Mesenchymal stem cell (in vitro differentiated cells and primary cell): ENCODE measurements around the gene LPCAT1.

Experiments used
- DNase-seq: peaks from one replicate; pipeline ENCODE4 v3.0.0-alpha.2; 2013
- H2AFZ ChIP-seq: one replicate; pipeline ENCODE4 v1.6.1; 2013; ENCODE audit warnings: low read depth, mild to moderate bottlenecking, control low read depth, inconsistent platforms, low read length, moderate library complexity
- H2AK5ac ChIP-seq: 2 replicates; pipeline ENCODE4 v1.6.1; 2013; ENCODE audit warnings: low read length, moderate library complexity, mild to moderate bottlenecking, inconsistent platforms; ENCODE audit not compliant: severe bottlenecking
- H2BK120ac ChIP-seq: one replicate; pipeline ENCODE4 v1.6.1; 2013; ENCODE audit warnings: low read depth, mild to moderate bottlenecking, inconsistent platforms, low read length, moderate library complexity
- H2BK12ac ChIP-seq, 2 experiments: one replicate each; pipeline ENCODE4 v1.6.1; 2013; ENCODE audit warnings: inconsistent platforms in 2 of 2, low read length in 2 of 2, mild to moderate bottlenecking in 2 of 2, moderate library complexity in 2 of 2, control low read depth in 1 of 2
- H2BK15ac ChIP-seq: one replicate; pipeline ENCODE4 v1.6.1; 2013; ENCODE audit warnings: mild to moderate bottlenecking, low read depth, inconsistent platforms; ENCODE audit not compliant: poor library complexity, severe bottlenecking
- H2BK5ac ChIP-seq: 2 replicates; pipeline ENCODE4 v1.6.1; 2013; ENCODE audit warnings: low read depth, mild to moderate bottlenecking, low read length, control low read depth, inconsistent platforms; ENCODE audit not compliant: poor library complexity, severe bottlenecking
- H3K14ac ChIP-seq, 2 experiments: one replicate each; pipeline ENCODE4 v1.6.1; 2013; ENCODE audit warnings: inconsistent platforms in 2 of 2, low read length in 2 of 2, control low read depth in 1 of 2, mild to moderate bottlenecking in 1 of 2, moderate library complexity in 1 of 2
- H3K18ac ChIP-seq, 2 experiments: one replicate each; pipeline ENCODE4 v1.6.1; 2013; ENCODE audit warnings: inconsistent platforms in 2 of 2, low read length in 2 of 2, control low read depth in 1 of 2, low read depth in 1 of 2, mild to moderate bottlenecking in 1 of 2
- H3K23ac ChIP-seq, 2 experiments: one replicate each; pipeline ENCODE4 v1.6.1; 2013; ENCODE audit warnings: inconsistent platforms in 2 of 2, low read length in 2 of 2, mild to moderate bottlenecking in 2 of 2, moderate library complexity in 2 of 2, control low read depth in 1 of 2
- H3K27ac ChIP-seq: 2 replicates; pipeline ENCODE4 v1.5.1; 2013; ENCODE audit warnings: mild to moderate bottlenecking, moderate library complexity, low read length, control low read depth, inconsistent platforms; ENCODE audit not compliant: poor library complexity, severe bottlenecking
- H3K27me3 ChIP-seq, 2 experiments: 2 replicates each; pipeline versions ENCODE4 v1.6.1 to v1.7.0; 2013; ENCODE audit warnings: low read length in 2 of 2, mild to moderate bottlenecking in 2 of 2, moderate library complexity in 2 of 2, control low read depth in 1 of 2, inconsistent platforms in 1 of 2; ENCODE audit not compliant: control insufficient read depth in 1 of 2, insufficient read depth in 1 of 2
- H3K36me3 ChIP-seq, 2 experiments: 2 replicates each; pipeline versions ENCODE4 v1.6.1 to v1.7.0; 2013; ENCODE audit warnings: low read length in 2 of 2, control low read depth in 1 of 2, inconsistent platforms in 1 of 2, low read depth in 1 of 2, mild to moderate bottlenecking in 1 of 2; ENCODE audit not compliant: insufficient read depth in 2 of 2, control insufficient read depth in 1 of 2
- H3K4ac ChIP-seq, 2 experiments: one replicate each; pipeline ENCODE4 v1.6.1; 2013; ENCODE audit warnings: inconsistent platforms in 2 of 2, low read length in 2 of 2, mild to moderate bottlenecking in 2 of 2, moderate library complexity in 2 of 2, control low read depth in 1 of 2, low read depth in 1 of 2
- H3K4me1 ChIP-seq: 2 replicates; pipeline ENCODE4 v1.6.1; 2013; ENCODE audit warnings: low read depth, low read length, control low read depth; ENCODE audit not compliant: control insufficient read depth, insufficient read depth
- H3K4me2 ChIP-seq: 2 replicates; pipeline ENCODE4 v1.6.1; 2013; ENCODE audit warnings: low read length, mild to moderate bottlenecking, inconsistent platforms; ENCODE audit not compliant: poor library complexity, severe bottlenecking
- H3K4me3 ChIP-seq, 2 experiments: 2 replicates each; pipeline versions ENCODE4 v1.5.1 to v1.7.0; 2013; ENCODE audit warnings: low read length in 2 of 2, mild to moderate bottlenecking in 2 of 2, control low read depth in 1 of 2, low read depth in 1 of 2; ENCODE audit not compliant: insufficient read depth in 1 of 2
- H3K79me1 ChIP-seq: replicated peaks from 2 replicates; pipeline ENCODE4 v1.6.1; 2013; ENCODE audit warnings: mild to moderate bottlenecking, control low read depth, low read length, inconsistent platforms; ENCODE audit not compliant: poor library complexity, severe bottlenecking
- H3K9ac ChIP-seq: 2 replicates; pipeline ENCODE4 v1.7.0; 2013; ENCODE audit warnings: mild to moderate bottlenecking, low read length, moderate library complexity
- H3K9me3 ChIP-seq: 2 replicates; pipeline ENCODE4 v1.7.0; 2013; ENCODE audit warnings: mild to moderate bottlenecking, low read length; ENCODE audit not compliant: control insufficient read depth
- H4K8ac ChIP-seq: one replicate; pipeline ENCODE4 v1.6.1; 2013; ENCODE audit warnings: inconsistent platforms, mild to moderate bottlenecking, low read length, moderate library complexity
- H4K91ac ChIP-seq: one replicate; pipeline ENCODE4 v1.6.1; 2013; ENCODE audit warnings: mild to moderate bottlenecking, low read length, inconsistent platforms
- WGBS: methylation state at CpG from one replicate; pipeline ENCODE4 v1.1.7; 2013; ENCODE audit warnings: mixed read lengths; 5-methylcytosine and 5-hydroxymethylcytosine counted together

The LPCAT1 gene

DNA sequence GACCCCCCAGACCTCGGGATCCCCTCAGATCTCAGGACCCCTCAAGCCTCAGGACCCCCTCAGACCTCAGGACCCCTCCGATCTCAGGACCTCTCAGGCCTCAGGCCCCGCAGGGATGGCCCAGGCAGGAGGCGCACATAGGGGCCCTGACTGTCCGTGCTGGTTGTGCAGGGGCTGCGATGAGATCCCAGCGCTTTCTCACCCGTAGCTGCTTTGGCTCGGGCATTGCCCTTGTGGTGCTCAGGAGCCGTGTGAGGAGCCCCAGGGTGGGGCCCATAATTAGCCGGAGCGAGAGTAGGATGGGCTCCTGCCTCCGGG is 680 bp upstream of the LPCAT1 start:
- Histone ChIP-seq H2AK5ac (peak overlapping the region; percentile 33), H2BK15ac (no peak overlapping the region), H3K9ac (peak overlapping the region; percentile 92), H3K4me1 (peaks cover 23% of the 10 kb centered on the region), H3K9me3 (no peaks in the 10 kb centered on the region), H3K27me3 (no peaks in the 10 kb centered on the region), H3K79me1 (peaks cover 12% of the 10 kb centered on the region), H3K4me3 (peak overlapping the region; percentile 80 to 95), H2BK12ac (peak overlapping the region in 1 of 2 experiments; percentile 84), H3K4me2 (peak overlapping the region; percentile 74), H3K23ac (no peak overlapping the region), H3K18ac (peak overlapping the region; percentile 87 to 94), H4K8ac (peak overlapping the region; percentile 88), H3K36me3 (peaks cover 10 to 16% of the 10 kb centered on the region in 2 experiments), H2BK5ac (peak overlapping the region; percentile 62), H2BK120ac (no peak overlapping the region), H4K91ac (peak overlapping the region; percentile 53), H3K27ac (no peak overlapping the region), H3K14ac (peak overlapping the region in 1 of 2 experiments; percentile 94), H3K4ac (peak overlapping the region; percentile 20 to 96), H2AFZ (peak overlapping the region; percentile 83)
- DNase-seq, result no peak
- WGBS, result 87% methylated on average over 13 of the region's 13 CpGs

DNA sequence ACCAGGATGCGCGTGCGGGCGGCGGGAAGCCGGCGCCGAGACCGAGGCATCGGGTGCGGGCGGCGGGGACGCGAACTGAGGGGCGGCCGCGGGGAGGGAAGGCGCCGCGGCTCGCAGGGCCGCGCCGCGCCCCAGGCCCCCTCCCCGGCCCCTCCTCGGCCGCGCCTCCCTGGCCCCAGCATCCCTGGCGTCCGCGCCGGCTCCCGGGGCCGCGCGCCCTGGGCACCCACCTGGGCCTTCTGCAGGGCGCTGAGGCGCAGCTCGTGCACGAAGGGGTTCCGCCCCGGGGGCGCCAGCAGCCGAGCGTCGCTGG is 324 bp downstream of the LPCAT1 start:
- no peaks in the 10 kb centered on the region for H3K27me3 ChIP-seq
- no peak for DNase-seq
- no peaks in the 10 kb centered on the region for H3K9me3 ChIP-seq
- H3K9ac ChIP-seq, result peak overlapping the region; percentile 92
- H3K23ac ChIP-seq, result no peak overlapping the region
- peaks cover 18 to 26% of the 10 kb centered on the region in 2 experiments for H3K36me3 ChIP-seq
- no peak overlapping the region for H3K27ac ChIP-seq
- H3K79me1 ChIP-seq, result peaks cover 20% of the 10 kb centered on the region
- peak overlapping the region; percentile 85 for H2BK120ac ChIP-seq
- H2AFZ ChIP-seq, result peak overlapping the region; percentile 87
- H3K14ac ChIP-seq, result peak overlapping the region in 1 of 2 experiments; percentile 97
- peak overlapping the region in 1 of 2 experiments; percentile 3 for H2BK12ac ChIP-seq
- H4K8ac ChIP-seq, result peak overlapping the region; percentile 65
- H2AK5ac ChIP-seq, result no peak overlapping the region
- H2BK5ac ChIP-seq, result no peak overlapping the region
- H3K4ac ChIP-seq, result peak overlapping the region; percentile 31 to 96
- WGBS, result 2% methylated on average over 30 of the region's 48 CpGs
- H2BK15ac ChIP-seq, result peak overlapping the region; percentile 15
- no peak overlapping the region for H4K91ac ChIP-seq
- H3K4me1 ChIP-seq, result peaks cover 25% of the 10 kb centered on the region
- peak overlapping the region; percentile 90 for H3K4me2 ChIP-seq
- H3K4me3 ChIP-seq, result peak overlapping the region; percentile 86 to 95
- peak overlapping the region; percentile 50 to 83 for H3K18ac ChIP-seq

DNA sequence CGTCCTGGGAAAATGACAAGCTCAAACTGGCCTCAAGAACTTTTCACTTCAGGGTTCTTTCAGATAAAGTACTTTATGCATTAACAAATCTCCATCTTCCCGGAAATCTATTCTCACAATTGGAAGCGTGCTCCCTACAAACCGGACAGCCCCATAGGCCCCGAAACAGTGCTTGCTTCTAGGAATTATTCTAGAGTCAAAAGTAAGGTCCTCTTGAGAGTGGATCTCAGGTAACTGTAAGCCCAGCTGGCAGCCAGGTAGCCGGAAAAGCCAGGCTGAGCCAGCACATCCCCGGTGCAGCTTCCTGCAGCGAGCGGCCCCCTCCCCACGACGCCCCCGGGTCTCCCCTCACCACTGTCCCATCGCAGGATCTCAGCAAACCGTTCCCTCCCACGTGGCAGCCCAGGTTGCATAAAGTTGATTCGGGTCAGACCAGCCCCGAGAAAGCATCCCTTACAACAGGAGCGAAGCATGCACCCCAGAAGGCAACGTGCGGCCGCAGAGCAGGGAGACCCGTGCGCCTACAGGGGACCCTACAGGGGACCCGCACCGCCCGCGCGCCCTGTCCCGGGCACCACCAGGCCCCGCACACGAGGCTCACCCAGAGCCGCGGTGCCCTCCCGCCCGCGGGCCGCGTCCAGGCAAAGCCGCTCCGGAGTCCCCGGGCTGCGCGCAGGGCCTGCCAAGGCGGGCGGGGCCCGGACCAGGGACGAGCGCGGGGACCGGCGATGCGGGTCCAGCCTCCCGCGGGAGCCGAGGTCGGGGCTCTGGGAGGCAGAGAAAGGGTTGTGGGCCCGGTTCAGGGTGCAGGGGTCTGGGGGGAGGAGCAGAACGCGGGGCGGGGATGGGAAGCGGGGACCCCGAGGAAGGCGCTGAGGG is 920 bp downstream of the LPCAT1 start:
- no peak overlapping the region for H3K27ac ChIP-seq
- H3K9ac ChIP-seq, result peak overlapping the region; percentile 92
- 2% methylated on average over 41 of the region's 63 CpGs for WGBS
- H2BK12ac ChIP-seq, result peak overlapping the region in 1 of 2 experiments; percentile 38
- H2BK15ac ChIP-seq, result peak overlapping the region; percentile 71
- DNase-seq, result no peak
- no peak overlapping the region for H4K8ac ChIP-seq
- peak overlapping the region; percentile 20 to 57 for H3K4ac ChIP-seq
- H3K9me3 ChIP-seq, result no peaks in the 10 kb centered on the region
- H2AFZ ChIP-seq, result no peak overlapping the region
- H3K23ac ChIP-seq, result peak overlapping the region in 1 of 2 experiments; percentile 87
- H3K18ac ChIP-seq, result peak overlapping the region; percentile 33 to 72
- H3K4me2 ChIP-seq, result peak overlapping the region; percentile 90
- peaks cover 27% of the 10 kb centered on the region for H3K4me1 ChIP-seq
- no peak overlapping the region for H2BK5ac ChIP-seq
- H3K14ac ChIP-seq, result peak overlapping the region in 1 of 2 experiments; percentile 82
- no peak overlapping the region for H2AK5ac ChIP-seq
- peaks cover 21 to 29% of the 10 kb centered on the region in 2 experiments for H3K36me3 ChIP-seq
- H4K91ac ChIP-seq, result no peak overlapping the region
- peaks cover 22% of the 10 kb centered on the region for H3K79me1 ChIP-seq
- no peaks in the 10 kb centered on the region for H3K27me3 ChIP-seq
- H2BK120ac ChIP-seq, result peak overlapping the region; percentile 85
- H3K4me3 ChIP-seq, result peak overlapping the region; percentile 86 to 95
